HG03378 (cell line): Measurements from ENCODE around the gene CDIP1.

Experiments
- ATAC-seq: cut with Tn5 transposase; IDR thresholded peaks from one replicate; pipeline ENCODE4 v1.9.1; 2021; ENCODE audit warnings: mild to moderate bottlenecking, moderate library complexity; ENCODE audit not compliant: unreplicated experiment

The CDIP1 gene

GRCh38 chr16:4539716-4540284 is 1.2 kb upstream of the CDIP1 start:
- no peak for ATAC-seq

DNA sequence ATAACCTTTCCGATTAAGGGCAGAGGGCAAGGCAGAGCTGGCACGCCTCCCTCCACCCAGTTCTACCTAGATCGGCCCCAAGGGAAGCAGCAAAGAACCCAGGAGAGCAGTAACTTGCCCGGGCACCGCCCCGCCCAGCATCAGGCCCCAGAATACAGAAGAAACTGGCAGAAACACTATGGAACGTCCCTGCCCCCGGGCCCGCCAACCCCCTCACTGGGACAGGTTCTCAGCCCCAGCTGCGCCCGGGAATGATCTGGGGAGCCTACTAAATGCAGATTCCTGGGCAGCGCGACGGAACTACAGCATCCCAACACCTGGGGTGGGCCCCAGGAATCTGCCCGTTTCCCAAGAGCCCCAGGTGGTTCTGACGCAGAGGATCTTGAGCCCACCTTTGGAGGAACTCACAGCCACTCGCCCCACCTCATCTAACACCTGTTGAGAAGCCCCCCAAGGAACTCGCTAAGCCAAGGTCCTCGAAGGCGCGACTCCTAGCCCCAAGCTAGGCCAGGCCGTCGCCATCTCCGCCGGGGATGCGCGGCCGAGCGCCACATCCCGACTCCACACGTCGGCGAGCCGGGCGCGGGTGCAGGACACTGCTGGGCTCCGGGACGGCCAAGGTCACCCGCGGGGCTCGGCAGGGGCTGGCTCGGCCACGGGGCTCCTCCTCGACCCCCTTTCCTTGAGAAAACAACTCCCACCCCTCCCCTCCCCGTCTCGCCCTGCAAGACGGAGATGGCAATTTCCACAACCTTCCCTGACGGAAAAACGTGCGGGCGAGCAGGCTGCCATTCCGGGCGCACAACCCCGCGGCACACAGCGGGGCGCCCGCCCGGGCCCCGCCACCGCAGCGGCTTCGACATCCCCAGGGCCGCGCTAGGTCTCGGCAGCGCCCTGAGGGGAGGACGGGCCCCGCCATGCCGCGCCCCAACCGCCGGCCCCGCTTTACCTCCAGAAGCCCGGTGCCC is 913 bp downstream of the CDIP1 start:
- ATAC-seq = no peak

DNA sequence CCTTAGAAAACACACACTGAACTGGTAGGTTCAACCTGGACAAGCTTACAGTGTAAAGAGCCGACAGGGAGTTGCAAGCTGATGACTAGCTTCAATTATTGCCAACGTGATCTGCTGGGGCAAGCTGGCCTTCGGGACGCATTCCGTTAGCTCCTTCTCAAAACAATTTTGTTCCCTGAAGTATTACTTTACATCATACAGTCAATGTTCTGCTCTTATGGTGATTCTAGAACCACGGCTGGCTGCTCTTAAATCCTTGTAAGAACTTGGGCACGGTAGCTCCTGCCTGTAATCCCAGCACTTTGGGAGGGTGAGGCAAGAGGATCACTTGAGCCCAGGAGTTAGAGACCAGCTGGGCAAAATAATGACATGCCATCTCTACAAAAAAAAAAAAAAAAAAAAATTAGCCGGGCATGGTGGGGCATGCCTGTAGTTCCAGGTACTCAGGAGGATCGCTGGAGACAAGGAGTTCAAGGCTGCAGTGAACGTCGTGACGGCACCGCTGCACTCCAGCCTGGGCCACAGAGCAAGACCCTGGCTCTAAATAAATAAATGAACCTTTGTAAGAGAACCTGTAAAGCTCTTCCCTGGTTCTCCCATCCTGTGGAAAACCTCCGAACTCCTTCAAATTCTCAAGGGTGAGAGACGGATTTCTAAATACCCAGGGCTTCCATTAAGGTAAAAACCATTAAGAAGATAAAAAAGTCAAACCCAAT is 2.0 kb downstream of the CDIP1 start:
- ATAC-seq = no peak

GRCh38 chr16:4535627-4536108 is 2.9 kb downstream of the CDIP1 start:
- ATAC-seq = no peak

DNA sequence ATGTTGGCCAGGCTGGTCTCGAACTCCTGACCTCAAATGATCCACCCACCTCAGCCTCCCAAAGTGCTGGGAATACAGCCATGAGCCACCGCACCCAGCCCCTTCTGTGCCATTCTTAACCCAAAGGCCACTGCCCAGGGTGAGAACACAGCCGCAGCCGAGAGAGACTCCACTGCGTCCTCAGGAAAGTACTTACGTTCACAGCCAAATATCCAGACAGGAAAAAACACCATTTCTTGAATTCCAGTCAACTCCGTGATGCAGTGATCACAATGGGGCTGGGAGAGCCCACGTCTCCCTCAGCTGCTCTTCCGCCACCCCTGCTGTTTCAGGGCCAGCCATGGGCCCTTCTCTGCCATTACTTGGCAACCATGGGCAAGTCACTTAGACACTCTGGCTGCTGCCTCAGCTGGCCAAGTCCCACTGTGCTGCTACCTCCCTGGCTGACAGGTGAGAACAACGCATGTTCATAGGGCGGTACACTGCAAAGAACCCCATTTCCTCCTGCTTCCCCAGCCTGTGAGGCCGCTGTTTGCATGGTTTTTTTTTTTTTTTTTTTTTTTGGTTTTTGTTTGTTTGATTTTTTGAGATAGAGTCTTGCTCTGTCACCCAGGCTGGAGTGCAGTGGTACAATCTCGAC is 4.3 kb downstream of the CDIP1 start:
- ATAC-seq = no peak

- no peak for ATAC-seq
These were observed 5.1 kb downstream of the CDIP1 start for GRCh38 chr16:4533490-4533889.

DNA sequence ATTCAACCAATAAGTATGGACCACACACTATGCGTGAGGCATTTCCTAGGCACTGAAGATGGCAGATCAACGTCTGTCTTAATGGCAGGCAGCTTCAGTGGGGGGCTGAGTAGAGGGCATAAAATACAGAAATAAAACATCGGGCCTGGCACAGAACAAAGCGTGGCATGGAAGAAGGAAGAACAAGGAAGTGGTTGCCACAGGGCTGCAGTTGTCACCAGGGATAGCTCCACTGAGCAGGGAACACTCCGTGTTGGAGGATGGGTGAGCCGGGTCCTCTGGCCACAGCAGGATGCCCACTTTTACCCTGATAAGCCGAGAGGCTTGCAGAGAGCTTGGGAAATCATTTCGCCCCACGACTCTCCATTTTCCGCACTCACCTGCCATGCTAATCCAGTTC is 6.3 kb downstream of the CDIP1 start:
- ATAC-seq = no peak

GRCh38 chr16:4531811-4532210 is 6.8 kb downstream of the CDIP1 start:
- no peak for ATAC-seq

GRCh38 chr16:4529085-4530060 is 9.2 kb downstream of the CDIP1 start:
- no peak for ATAC-seq

DNA sequence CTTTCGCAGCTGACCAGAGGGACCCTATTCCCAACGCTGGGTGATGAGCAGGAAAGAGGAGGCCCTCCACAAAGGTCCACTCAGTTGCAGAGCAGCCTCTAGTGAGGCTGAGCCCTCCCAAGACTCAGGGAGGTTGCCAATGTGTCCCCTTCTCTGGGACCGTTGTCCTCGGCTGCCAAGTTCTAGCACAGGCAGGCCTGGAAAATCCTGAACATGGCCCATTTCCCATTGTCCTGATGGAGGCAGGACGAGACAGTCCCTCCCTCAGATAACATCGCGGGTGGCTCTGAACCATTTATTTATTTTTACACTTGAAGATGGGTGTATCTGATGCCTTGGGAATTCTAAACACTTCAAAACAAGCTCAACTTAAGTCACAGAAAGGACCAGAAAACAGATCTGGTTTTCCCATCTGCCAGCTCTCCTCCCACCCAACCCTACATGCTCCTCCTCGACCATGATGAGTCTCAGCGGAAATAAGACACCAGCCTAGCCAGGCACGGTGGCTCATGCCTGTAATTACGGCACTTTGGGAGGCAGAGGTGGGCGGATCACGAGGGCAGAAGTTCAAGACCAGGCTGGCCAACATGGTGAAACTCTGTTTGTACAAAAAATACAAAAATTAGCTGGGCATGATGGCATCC is 12.8 kb downstream of the CDIP1 start:
- no peak for ATAC-seq

DNA sequence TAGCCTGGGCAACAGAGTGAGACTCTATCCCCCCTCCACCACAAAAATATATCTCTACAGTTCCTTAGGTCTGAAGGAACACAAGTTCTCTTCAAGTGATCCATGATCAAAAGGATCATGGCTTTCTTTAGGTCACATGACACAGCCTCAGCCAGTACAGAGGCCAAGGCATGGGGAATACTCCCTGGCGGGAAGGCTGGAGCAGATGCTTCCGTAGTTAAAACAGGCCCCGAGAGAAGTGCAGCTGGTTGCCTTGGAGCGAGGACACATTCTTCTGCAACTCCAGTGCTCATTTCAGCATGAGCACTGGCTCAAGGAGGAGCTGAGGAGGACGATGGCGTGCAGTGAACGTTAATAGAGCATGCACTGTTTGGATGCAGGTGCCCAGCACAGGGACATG is 13.5 kb downstream of the CDIP1 start:
- ATAC-seq = no peak

DNA sequence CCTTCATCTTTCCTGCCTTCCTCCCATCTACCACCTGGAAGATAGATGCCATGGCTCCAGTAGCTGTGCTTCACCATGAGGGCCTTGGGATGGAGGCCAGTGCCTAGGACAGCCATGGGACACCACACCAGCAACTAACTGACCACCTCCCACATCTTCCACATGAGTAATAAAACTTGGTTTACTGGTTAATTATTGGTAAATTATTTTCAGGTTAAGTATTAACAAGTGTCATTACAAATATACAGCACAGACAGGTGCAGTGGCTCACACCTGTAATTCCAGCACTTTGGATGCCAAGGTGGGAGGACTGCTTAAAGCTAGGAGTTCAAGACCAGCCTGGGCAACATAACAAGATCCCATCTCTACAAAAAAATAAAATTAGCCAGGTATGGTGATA is 14.0 kb downstream of the CDIP1 start:
- ATAC-seq = no peak

- no peak for ATAC-seq
These were observed 14.9 kb downstream of the CDIP1 start for GRCh38 chr16:4523686-4524085.

DNA sequence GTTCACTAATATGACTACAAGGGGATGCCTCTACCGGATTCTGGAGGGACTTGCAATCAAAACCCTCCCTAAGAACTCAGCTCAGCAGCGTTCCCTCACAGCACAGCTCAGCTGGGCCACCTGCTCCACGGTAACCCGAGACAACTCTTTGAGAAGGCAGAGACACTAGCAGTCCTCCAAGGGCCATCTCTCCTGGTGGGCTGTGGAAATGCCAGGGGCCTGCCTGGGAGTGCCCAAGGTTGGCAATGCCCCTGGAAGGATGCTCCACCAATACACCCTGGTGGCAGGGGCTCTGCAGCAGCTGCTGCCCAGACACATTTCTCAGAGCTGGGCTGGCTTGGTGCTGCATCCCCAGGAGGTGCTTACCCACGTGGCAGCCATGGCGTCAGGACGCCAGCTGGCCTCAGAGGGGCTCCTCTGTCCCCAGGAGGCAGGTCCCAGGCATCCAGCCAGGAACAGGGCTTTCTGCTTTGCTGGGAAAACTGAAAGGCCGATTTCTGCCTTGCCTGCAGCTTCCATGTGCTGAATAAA is 16.5 kb downstream of the CDIP1 start:
- no peak for ATAC-seq

DNA sequence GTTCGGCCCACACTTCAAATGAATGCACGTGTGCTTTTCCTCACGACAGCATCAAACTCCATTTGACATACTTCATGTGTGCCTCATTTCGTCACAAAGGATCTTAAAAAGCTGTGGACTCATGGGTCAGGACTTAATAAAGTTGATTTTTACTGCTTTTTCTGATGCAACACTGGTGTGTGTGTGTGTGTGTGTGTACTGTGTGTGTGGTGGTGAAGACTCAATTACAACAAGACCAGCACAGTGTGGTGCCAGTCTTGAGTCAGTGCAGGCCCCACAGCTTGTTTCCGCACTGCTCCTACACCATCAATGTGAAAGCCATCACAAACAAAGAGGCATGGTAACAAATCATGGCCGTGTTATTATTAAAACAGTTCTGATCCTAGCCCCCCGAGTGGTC is 17.7 kb downstream of the CDIP1 start:
- ATAC-seq = no peak

DNA sequence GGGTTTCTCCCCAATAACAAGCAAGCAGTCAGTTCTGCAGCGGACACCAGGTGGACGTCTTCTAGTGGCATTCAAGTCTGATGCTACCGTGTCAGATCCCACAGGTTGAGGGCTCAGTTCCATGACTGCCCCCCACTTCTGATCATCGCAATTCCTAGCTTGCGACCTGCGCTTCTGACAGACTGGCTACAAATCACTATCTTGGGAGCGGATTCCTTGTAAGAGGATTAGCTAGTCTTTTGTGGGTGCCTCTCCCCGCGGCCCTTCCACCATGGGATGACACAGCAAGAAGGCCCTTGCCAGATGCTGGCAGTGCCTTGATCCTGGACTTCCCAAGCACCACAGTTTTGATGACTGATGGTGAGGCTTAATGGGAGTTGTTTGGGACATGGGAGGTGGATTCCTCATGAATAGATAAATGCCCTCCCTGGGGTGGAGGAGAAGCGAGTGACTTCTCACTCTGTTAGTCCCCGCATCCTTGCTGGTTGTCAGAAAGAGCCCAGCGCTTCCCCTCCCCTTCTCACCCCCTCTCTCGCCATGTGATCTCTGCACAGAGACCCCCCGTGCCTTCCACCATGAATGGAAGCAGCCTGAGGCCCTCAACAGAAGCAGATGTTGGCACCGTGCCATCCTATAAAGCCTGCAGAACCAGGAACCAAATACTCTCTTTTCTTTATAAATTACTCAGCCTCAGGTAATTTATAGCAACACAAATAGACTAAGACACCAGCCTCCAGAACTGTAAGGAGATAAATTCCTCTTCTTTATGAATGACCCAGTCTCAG is 19.1 kb downstream of the CDIP1 start:
- no peak for ATAC-seq

DNA sequence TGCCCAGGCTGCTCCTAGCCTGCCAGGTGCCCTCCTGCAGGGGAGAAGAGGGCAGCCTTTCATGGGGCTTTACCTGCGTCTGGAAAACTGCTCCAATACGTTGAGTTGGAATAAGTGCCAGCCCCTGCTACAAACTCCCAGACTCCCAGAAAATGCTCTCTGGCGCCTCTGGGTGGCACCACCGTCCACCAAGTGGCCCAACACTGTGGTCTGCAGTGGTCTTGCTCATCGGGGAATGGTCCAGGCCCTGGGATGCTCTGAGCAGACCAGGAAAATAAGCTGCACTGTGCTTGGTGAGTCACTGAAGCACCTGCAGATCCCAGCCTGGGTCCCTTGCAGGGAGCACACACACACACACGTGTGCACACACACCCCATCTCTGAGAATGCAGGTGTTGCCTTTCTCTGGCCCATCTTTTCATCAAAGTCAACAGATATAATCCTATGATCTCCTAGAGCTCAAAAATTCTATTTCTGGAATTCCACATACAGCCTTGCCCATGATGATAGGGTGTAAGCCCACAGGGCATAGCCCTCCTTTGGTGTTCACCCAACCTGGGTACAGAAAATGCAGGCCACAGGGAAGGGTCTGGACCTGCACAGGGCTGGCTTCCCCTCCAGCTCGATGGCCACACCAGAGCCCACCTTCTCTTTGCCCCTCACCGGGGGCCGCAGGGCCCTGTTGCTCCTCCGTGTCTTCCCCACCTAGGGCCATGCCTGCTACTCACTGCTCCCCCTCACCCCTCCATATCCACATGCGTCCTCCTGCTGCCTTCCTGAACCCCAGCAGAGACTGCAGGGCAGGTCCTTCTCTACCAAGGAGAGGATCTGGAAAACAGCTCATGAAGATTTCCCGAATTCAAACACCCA is 20.5 kb downstream of the CDIP1 start:
- ATAC-seq = no peak
